Mesenchymal stem cell (in vitro differentiated cells and primary cell): ENCODE data around the gene MYBPC2.
A peak's percentile ranks its signal among the peaks of the same experiment; 100 is the strongest.

Experiments used
- DNase-seq: peaks from one replicate; pipeline ENCODE4 v3.0.0-alpha.2; 2013
- H2AFZ ChIP-seq: one replicate; pipeline ENCODE4 v1.6.1; 2013; ENCODE audit warnings: low read depth, mild to moderate bottlenecking, control low read depth, inconsistent platforms, low read length, moderate library complexity
- H2AK5ac ChIP-seq: 2 replicates; pipeline ENCODE4 v1.6.1; 2013; ENCODE audit warnings: low read length, moderate library complexity, mild to moderate bottlenecking, inconsistent platforms; ENCODE audit not compliant: severe bottlenecking
- H2BK120ac ChIP-seq: one replicate; pipeline ENCODE4 v1.6.1; 2013; ENCODE audit warnings: low read depth, mild to moderate bottlenecking, inconsistent platforms, low read length, moderate library complexity
- H2BK12ac ChIP-seq, 2 experiments: one replicate each; pipeline ENCODE4 v1.6.1; 2013; ENCODE audit warnings: inconsistent platforms in 2 of 2, low read length in 2 of 2, mild to moderate bottlenecking in 2 of 2, moderate library complexity in 2 of 2, control low read depth in 1 of 2
- H2BK15ac ChIP-seq: one replicate; pipeline ENCODE4 v1.6.1; 2013; ENCODE audit warnings: mild to moderate bottlenecking, low read depth, inconsistent platforms; ENCODE audit not compliant: poor library complexity, severe bottlenecking
- H2BK5ac ChIP-seq: 2 replicates; pipeline ENCODE4 v1.6.1; 2013; ENCODE audit warnings: low read depth, mild to moderate bottlenecking, low read length, control low read depth, inconsistent platforms; ENCODE audit not compliant: poor library complexity, severe bottlenecking
- H3K14ac ChIP-seq, 2 experiments: one replicate each; pipeline ENCODE4 v1.6.1; 2013; ENCODE audit warnings: inconsistent platforms in 2 of 2, low read length in 2 of 2, control low read depth in 1 of 2, mild to moderate bottlenecking in 1 of 2, moderate library complexity in 1 of 2
- H3K18ac ChIP-seq, 2 experiments: one replicate each; pipeline ENCODE4 v1.6.1; 2013; ENCODE audit warnings: inconsistent platforms in 2 of 2, low read length in 2 of 2, control low read depth in 1 of 2, low read depth in 1 of 2, mild to moderate bottlenecking in 1 of 2
- H3K23ac ChIP-seq, 2 experiments: one replicate each; pipeline ENCODE4 v1.6.1; 2013; ENCODE audit warnings: inconsistent platforms in 2 of 2, low read length in 2 of 2, mild to moderate bottlenecking in 2 of 2, moderate library complexity in 2 of 2, control low read depth in 1 of 2
- H3K27ac ChIP-seq: 2 replicates; pipeline ENCODE4 v1.5.1; 2013; ENCODE audit warnings: mild to moderate bottlenecking, moderate library complexity, low read length, control low read depth, inconsistent platforms; ENCODE audit not compliant: poor library complexity, severe bottlenecking
- H3K27me3 ChIP-seq, 2 experiments: 2 replicates each; pipeline versions ENCODE4 v1.6.1 to v1.7.0; 2013; ENCODE audit warnings: low read length in 2 of 2, mild to moderate bottlenecking in 2 of 2, moderate library complexity in 2 of 2, control low read depth in 1 of 2, inconsistent platforms in 1 of 2; ENCODE audit not compliant: control insufficient read depth in 1 of 2, insufficient read depth in 1 of 2
- H3K36me3 ChIP-seq, 2 experiments: 2 replicates each; pipeline versions ENCODE4 v1.6.1 to v1.7.0; 2013; ENCODE audit warnings: low read length in 2 of 2, control low read depth in 1 of 2, inconsistent platforms in 1 of 2, low read depth in 1 of 2, mild to moderate bottlenecking in 1 of 2; ENCODE audit not compliant: insufficient read depth in 2 of 2, control insufficient read depth in 1 of 2
- H3K4ac ChIP-seq, 2 experiments: one replicate each; pipeline ENCODE4 v1.6.1; 2013; ENCODE audit warnings: inconsistent platforms in 2 of 2, low read length in 2 of 2, mild to moderate bottlenecking in 2 of 2, moderate library complexity in 2 of 2, control low read depth in 1 of 2, low read depth in 1 of 2
- H3K4me1 ChIP-seq: 2 replicates; pipeline ENCODE4 v1.6.1; 2013; ENCODE audit warnings: low read depth, low read length, control low read depth; ENCODE audit not compliant: control insufficient read depth, insufficient read depth
- H3K4me2 ChIP-seq: 2 replicates; pipeline ENCODE4 v1.6.1; 2013; ENCODE audit warnings: low read length, mild to moderate bottlenecking, inconsistent platforms; ENCODE audit not compliant: poor library complexity, severe bottlenecking
- H3K4me3 ChIP-seq, 2 experiments: 2 replicates each; pipeline versions ENCODE4 v1.5.1 to v1.7.0; 2013; ENCODE audit warnings: low read length in 2 of 2, mild to moderate bottlenecking in 2 of 2, control low read depth in 1 of 2, low read depth in 1 of 2; ENCODE audit not compliant: insufficient read depth in 1 of 2
- H3K79me1 ChIP-seq: replicated peaks from 2 replicates; pipeline ENCODE4 v1.6.1; 2013; ENCODE audit warnings: mild to moderate bottlenecking, control low read depth, low read length, inconsistent platforms; ENCODE audit not compliant: poor library complexity, severe bottlenecking
- H3K9ac ChIP-seq: 2 replicates; pipeline ENCODE4 v1.7.0; 2013; ENCODE audit warnings: mild to moderate bottlenecking, low read length, moderate library complexity
- H3K9me3 ChIP-seq: 2 replicates; pipeline ENCODE4 v1.7.0; 2013; ENCODE audit warnings: mild to moderate bottlenecking, low read length; ENCODE audit not compliant: control insufficient read depth
- H4K8ac ChIP-seq: one replicate; pipeline ENCODE4 v1.6.1; 2013; ENCODE audit warnings: inconsistent platforms, mild to moderate bottlenecking, low read length, moderate library complexity
- H4K91ac ChIP-seq: one replicate; pipeline ENCODE4 v1.6.1; 2013; ENCODE audit warnings: mild to moderate bottlenecking, low read length, inconsistent platforms
- WGBS: methylation state at CpG from one replicate; pipeline ENCODE4 v1.1.7; 2013; ENCODE audit warnings: mixed read lengths; 5-methylcytosine and 5-hydroxymethylcytosine counted together

MYBPC2 gene

GRCh38 chr19:50460161-50460765, 27.6 kb downstream of the MYBPC2 start:
- H3K36me3 ChIP-seq = peaks cover 0 to 10% of the 10 kb centered on the region in 2 experiments
- H2BK15ac ChIP-seq = no peak overlapping the region
- H3K4ac ChIP-seq = no peak overlapping the region
- H2AK5ac ChIP-seq = peak overlapping the region; percentile 16
- H2BK120ac ChIP-seq = no peak overlapping the region
- no peaks in the 10 kb centered on the region for H3K79me1 ChIP-seq
- no peak overlapping the region for H3K18ac ChIP-seq
- 54% methylated on average over 13 of the region's 13 CpGs for WGBS
- peak overlapping the region in 1 of 2 experiments; percentile 61 for H3K4me3 ChIP-seq
- H3K9ac ChIP-seq = peak overlapping the region; percentile 55
- H2BK5ac ChIP-seq = no peak overlapping the region
- peak overlapping the region; percentile 31 for H3K4me2 ChIP-seq
- no peak overlapping the region for H3K23ac ChIP-seq
- no peak for DNase-seq
- H4K91ac ChIP-seq = no peak overlapping the region
- H3K14ac ChIP-seq = no peak overlapping the region
- no peaks in the 10 kb centered on the region for H3K9me3 ChIP-seq
- H3K27me3 ChIP-seq = peaks cover 0 to 49% of the 10 kb centered on the region in 2 experiments
- H3K4me1 ChIP-seq = peaks cover 12% of the 10 kb centered on the region
- H4K8ac ChIP-seq = no peak overlapping the region
- no peak overlapping the region for H2AFZ ChIP-seq
- peak overlapping the region; percentile 79 for H3K27ac ChIP-seq
- H2BK12ac ChIP-seq = no peak overlapping the region

GRCh38 chr19:50461066-50461875, 28.6 kb downstream of the MYBPC2 start:
- H3K79me1 ChIP-seq = no peaks in the 10 kb centered on the region
- no peak overlapping the region for H3K23ac ChIP-seq
- no peak overlapping the region for H3K4me2 ChIP-seq
- H3K4me1 ChIP-seq = peaks cover 12% of the 10 kb centered on the region
- H2BK12ac ChIP-seq = no peak overlapping the region
- peak overlapping the region; percentile 33 for H2BK5ac ChIP-seq
- H3K9ac ChIP-seq = no peak overlapping the region
- no peaks in the 10 kb centered on the region for H3K9me3 ChIP-seq
- H3K27me3 ChIP-seq = peaks cover 0 to 50% of the 10 kb centered on the region in 2 experiments
- H2BK15ac ChIP-seq = no peak overlapping the region
- H2AK5ac ChIP-seq = peak overlapping the region; percentile 47
- H2AFZ ChIP-seq = no peak overlapping the region
- 37% methylated on average over 27 of the region's 28 CpGs for WGBS
- no peak overlapping the region for H3K4me3 ChIP-seq
- H2BK120ac ChIP-seq = no peak overlapping the region
- no peak overlapping the region for H3K4ac ChIP-seq
- no peak overlapping the region for H3K14ac ChIP-seq
- no peak overlapping the region for H3K18ac ChIP-seq
- H4K91ac ChIP-seq = peak overlapping the region; percentile 11
- peaks cover 0 to 11% of the 10 kb centered on the region in 2 experiments for H3K36me3 ChIP-seq
- peak; percentile 68 for DNase-seq
- H3K27ac ChIP-seq = peak overlapping the region; percentile 79
- H4K8ac ChIP-seq = no peak overlapping the region

GRCh38 chr19:50462970-50463369, 30.3 kb downstream of the MYBPC2 start:
- H2BK15ac ChIP-seq = no peak overlapping the region
- H3K9ac ChIP-seq = no peak overlapping the region
- no peak overlapping the region for H3K4me2 ChIP-seq
- peaks cover 0 to 44% of the 10 kb centered on the region in 2 experiments for H3K27me3 ChIP-seq
- H3K18ac ChIP-seq = no peak overlapping the region
- H2BK120ac ChIP-seq = no peak overlapping the region
- whole genome bisulfite sequencing = 71% methylated on average over 7 of the region's 7 CpGs
- H4K91ac ChIP-seq = no peak overlapping the region
- H3K36me3 ChIP-seq = peaks cover 0 to 7% of the 10 kb centered on the region in 2 experiments
- no peak overlapping the region for H2AFZ ChIP-seq
- H4K8ac ChIP-seq = no peak overlapping the region
- H3K79me1 ChIP-seq = no peaks in the 10 kb centered on the region
- no peak overlapping the region for H3K4me3 ChIP-seq
- peak overlapping the region; percentile 25 for H2AK5ac ChIP-seq
- no peak overlapping the region for H3K23ac ChIP-seq
- no peak overlapping the region for H2BK12ac ChIP-seq
- H3K27ac ChIP-seq = no peak overlapping the region
- H3K14ac ChIP-seq = no peak overlapping the region
- no peak overlapping the region for H2BK5ac ChIP-seq
- H3K9me3 ChIP-seq = no peaks in the 10 kb centered on the region
- no peak overlapping the region for H3K4ac ChIP-seq
- H3K4me1 ChIP-seq = peaks cover 12% of the 10 kb centered on the region
- DNase-seq = no peak

- Histone ChIP-seq H3K9me3 (no peaks in the 10 kb centered on the region), H3K4me2 (no peak overlapping the region), H3K14ac (no peak overlapping the region), H3K36me3 (peaks cover 0 to 4% of the 10 kb centered on the region in 2 experiments), H4K91ac (no peak overlapping the region), H2BK5ac (no peak overlapping the region), H3K4me3 (no peak overlapping the region), H2AFZ (no peak overlapping the region), H2BK12ac (no peak overlapping the region), H3K4me1 (peaks cover 10% of the 10 kb centered on the region), H2BK15ac (no peak overlapping the region), H3K27ac (no peak overlapping the region), H3K4ac (no peak overlapping the region), H2AK5ac (no peak overlapping the region), H3K79me1 (no peaks in the 10 kb centered on the region), H3K27me3 (peaks cover 0 to 49% of the 10 kb centered on the region in 2 experiments), H2BK120ac (no peak overlapping the region), H3K9ac (no peak overlapping the region), H3K18ac (no peak overlapping the region), H3K23ac (no peak overlapping the region), H4K8ac (no peak overlapping the region)
- 77% methylated on average over 19 of the region's 19 CpGs for WGBS
- DNase-seq = no peak
Observed at GRCh38 chr19:50464348-50464747, 31.7 kb downstream of the MYBPC2 start.
